ENCODE measurements around the gene KCNB1.
"Not testable (repeated sequence)": the region's sequence is repeated elsewhere in the genome, so short reads cannot be mapped to it uniquely, and the experiment has no call there.

KCNB1 gene

GRCh38 chr20:49340161-49340966 is 142.1 kb downstream of the KCNB1 start:
- no peak overlapping the region for H3K27ac ChIP-seq
- DNase-seq (ENCODE audit: low read depth, low spot score), result no peak

- H3K27ac ChIP-seq, result no peak overlapping the region
- no peak for DNase-seq (ENCODE audit: low read depth, low spot score)
Observed at GRCh38 chr20:49339123-49339522, 143.3 kb downstream of the KCNB1 start.

GRCh38 chr20:49338061-49338460 is 144.4 kb downstream of the KCNB1 start:
- no peak overlapping the region for H3K27ac ChIP-seq
- DNase-seq (ENCODE audit: low read depth, low spot score), result no peak

GRCh38 chr20:49337357-49337756 is 145.1 kb downstream of the KCNB1 start:
- no peak overlapping the region for H3K27ac ChIP-seq
- no peak for DNase-seq (ENCODE audit: low read depth, low spot score)

GRCh38 chr20:49336786-49337185 is 145.7 kb downstream of the KCNB1 start:
- no peak for DNase-seq (ENCODE audit: low read depth, low spot score)
- H3K27ac ChIP-seq, result no peak overlapping the region

- DNase-seq (ENCODE audit: low read depth, low spot score), result no peak
- H3K27ac ChIP-seq, result no peak overlapping the region
Observed at GRCh38 chr20:49335476-49335875, 147.0 kb downstream of the KCNB1 start.

GRCh38 chr20:49330701-49331615 is 151.5 kb downstream of the KCNB1 start:
- no peak for DNase-seq (ENCODE audit: low read depth, low spot score)
- no peak overlapping the region for H3K27ac ChIP-seq

- H3K27ac ChIP-seq, result no peak overlapping the region
- DNase-seq (ENCODE audit: low read depth, low spot score), result no peak
Observed at GRCh38 chr20:49328790-49329189, 153.7 kb downstream of the KCNB1 start.

GRCh38 chr20:49326026-49326425 is 156.4 kb downstream of the KCNB1 start:
- H3K27ac ChIP-seq, result no peak overlapping the region
- DNase-seq (ENCODE audit: low read depth, low spot score), result no peak

- no peak overlapping the region for H3K27ac ChIP-seq
- DNase-seq (ENCODE audit: low read depth, low spot score), result no peak
Observed at GRCh38 chr20:49324306-49324705, 158.2 kb downstream of the KCNB1 start.

- DNase-seq (ENCODE audit: low read depth, low spot score), result no peak
- no peak overlapping the region for H3K27ac ChIP-seq
Observed at GRCh38 chr20:49323622-49324238, 158.7 kb downstream of the KCNB1 start.

GRCh38 chr20:49320460-49320859 is 162.0 kb downstream of the KCNB1 start:
- DNase-seq (ENCODE audit: low read depth, low spot score), result no peak
- no peak overlapping the region for H3K27ac ChIP-seq

- no peak for DNase-seq (ENCODE audit: low read depth, low spot score)
- H3K27ac ChIP-seq, result no peak overlapping the region
Observed at GRCh38 chr20:49319208-49319809, 163.2 kb downstream of the KCNB1 start.

GRCh38 chr20:49318430-49319207 is 163.8 kb downstream of the KCNB1 start:
- no peak for DNase-seq (ENCODE audit: low read depth, low spot score)

GRCh38 chr20:49318091-49318429 is 164.4 kb downstream of the KCNB1 start:
- H3K27ac ChIP-seq, result no peak overlapping the region
- DNase-seq (ENCODE audit: low read depth, low spot score), result no peak

More at GRCh38 chr20:49318430-49319207, 163.8 kb downstream of the KCNB1 start:
- no peak overlapping the region for H3K27ac ChIP-seq

GRCh38 chr20:49316704-49317103 is 165.8 kb downstream of the KCNB1 start:
- no peak for DNase-seq (ENCODE audit: low read depth, low spot score)
- H3K27ac ChIP-seq, result no peak overlapping the region

GRCh38 chr20:49315580-49315979 is 166.9 kb downstream of the KCNB1 start:
- H3K27ac ChIP-seq, result no peak overlapping the region
- no peak for DNase-seq (ENCODE audit: low read depth, low spot score)

- not testable (repeated sequence) for DNase-seq (ENCODE audit: low read depth, low spot score); H3K27ac ChIP-seq
Observed at GRCh38 chr20:49314052-49314451, 168.4 kb downstream of the KCNB1 start.
